ENCODE results near the gene HIBCH. TPM values are rescaled to one million over a fixed set of nuclear protein-coding genes. Genes with fewer than 3 reads are reported as not detected.
A peak's percentile ranks its signal among the peaks of the same experiment; 100 is the strongest.

The HIBCH gene
- polyA plus RNA-seq (2012; rRNA removed), result 8.4 and 12.2 TPM in 2 replicates
- polyA plus RNA-seq (2012; cell fraction: cytosol; rRNA removed), result 14.1 and 19.3 TPM in 2 replicates
- 5.4 and 12.0 TPM in 2 replicates for polyA plus RNA-seq (2012; cell fraction: nucleus; rRNA removed)

- no peaks in the 10 kb centered on the region for H3K36me3 ChIP-seq (replicated peaks in 1 of 2; ENCODE audit: control insufficient read depth in 1 of 2, insufficient read depth in 2 of 2, low read length in 1 of 2)
- peak within 1 kb of the TSS; percentile 99 for H2AFZ ChIP-seq (ENCODE audit: low read depth)
- H3K27ac ChIP-seq (ENCODE audit: low read depth in 2 of 2, low read length in 1 of 2), result peak within 1 kb of the TSS; percentile 55 to 86
- 3% methylated on average over 27 of the region's 50 CpGs for WGBS (ENCODE audit: low lambda C conversion rate)
- H3K79me2 ChIP-seq (ENCODE audit: insufficient read depth), result peaks cover 30% of the 10 kb centered on the region
- POLR2A ChIA-PET, result interaction anchor here (1.2 to 1.4 kb wide), 2 partner anchors 40 to 660 kb away, joined by 3 to 4 read pairs; no protein-coding TSS in a partner anchor
- peak within 1 kb of the TSS; percentile 80 to 82 for H3K4me3 ChIP-seq (ENCODE audit: low read depth in 2 of 2, low read length in 1 of 2)
- H4K20me1 ChIP-seq (ENCODE audit: insufficient read depth), result no peaks in the 10 kb centered on the region
- H3K9ac ChIP-seq, result peak within 1 kb of the TSS; percentile 54
- DNase-seq, result peak; percentile 90
- no peaks in the 10 kb centered on the region for H3K9me3 ChIP-seq
- peaks cover 0 to 7% of the 10 kb centered on the region in 2 experiments; a peak in 2 of 4 replicates for H3K4me1 ChIP-seq (ENCODE audit: control insufficient read depth in 1 of 2, insufficient read depth in 2 of 2, low read depth in 1 of 2, low read length in 1 of 2)
- CTCF ChIA-PET, result interaction anchor here (0.6 to 3.4 kb wide), 25 partner anchors 10 to 1685 kb away, joined by 3 to 25 read pairs (median 4); partner anchors contain the start of gene INPP1
- no peaks in the 10 kb centered on the region for H3K27me3 ChIP-seq (ENCODE audit: insufficient read depth)
- no peaks in the 10 kb centered on the region for H3K9me2 ChIP-seq
- H3K4me2 ChIP-seq, result peak within 1 kb of the TSS; percentile 90
- H3F3A ChIP-seq (replicated peaks; ENCODE audit: insufficient read depth), result peaks cover 8% of the 10 kb centered on the region
- TF ChIP-seq TAF1 (IDR thresholded peaks at IDR 0.05; ENCODE audit: borderline replicate concordance, low read depth, low read length) (peak; percentile 65; the same call in 1 of the 2 replicates), CTCF (IDR thresholded peaks at IDR 0.05) (peak; percentile 87), NRF1 (IDR thresholded peaks at IDR 0.05; ENCODE audit: low read depth, low read length) (peak; percentile 52), IRF3 (IDR thresholded peaks at IDR 0.05; ENCODE audit: low read depth, low read length) (no peak), NFIC (IDR thresholded peaks at IDR 0.05; ENCODE audit: borderline replicate concordance) (peak; percentile 4; the same call in 1 of the 2 replicates), SMC3 (IDR thresholded peaks at IDR 0.05; ENCODE audit: low read depth, low read length) (peak; percentile 32), RAD21 (IDR thresholded peaks at IDR 0.05; ENCODE audit: low read length) (peak; percentile 42), GABPA (IDR thresholded peaks at IDR 0.05; ENCODE audit: low read depth) (peak; percentile 91), REST (IDR thresholded peaks at IDR 0.05; ENCODE audit: low read depth, low read length) (no peak; the same call in 1 of the 2 replicates), MAX (IDR thresholded peaks at IDR 0.05; ENCODE audit: low read depth) (peak; percentile 62; the same call in 1 of the 2 replicates), FOSL2 (IDR thresholded peaks at IDR 0.05; ENCODE audit: borderline replicate concordance, low read depth) (no peak), CHD2 (IDR thresholded peaks at IDR 0.05; ENCODE audit: low read length, partially characterized antibody) (peak; percentile 97), RXRA (IDR thresholded peaks at IDR 0.05; ENCODE audit: borderline replicate concordance, low read depth) (no peak), POLR2AphosphoS5 (IDR thresholded peaks at IDR 0.05; ENCODE audit: low read depth, low read length) (peak; percentile 79), USF2 (IDR thresholded peaks at IDR 0.05; ENCODE audit: borderline replicate concordance, low read depth, low read length) (no peak), SIN3A (IDR thresholded peaks at IDR 0.05; ENCODE audit: borderline replicate concordance, low read depth, low read length) (peak; percentile 79; the same call in 1 of the 2 replicates), MXI1 (IDR thresholded peaks at IDR 0.05; ENCODE audit: low read depth, low read length) (peak; percentile 71), TEAD4 (IDR thresholded peaks at IDR 0.05; ENCODE audit: borderline replicate concordance, insufficient read depth) (no peak), FOXJ3 (CRISPR knock-in tag; IDR thresholded peaks at IDR 0.05) (no peak), PBX3 (IDR thresholded peaks at IDR 0.05) (no peak), RCOR1 (IDR thresholded peaks at IDR 0.05; ENCODE audit: low read length) (peak; percentile 49; the same call in 1 of the 2 replicates)
These were observed at the start of gene HIBCH for GRCh38 chr2:190319555-190320498. Gene HIBCH (minus strand): TSS chr2:190319826. CDS start chr2:190319750, 76 bp downstream.

All from SK-N-SH (cell line).